WTC11 (cell line): ENCODE data around the gene TMED1. TPM values are rescaled to one million over a fixed set of nuclear protein-coding genes. Genes with fewer than 3 reads are reported as not detected.

Experiments used
- ATAC-seq: fragments of 200-7000 bp; cut with Tn5 transposase; 2 replicates; pipeline ENCODE4 v1.10.0; 2021; ENCODE audit warnings: mild to moderate bottlenecking, moderate library complexity
- CTCF ChIA-PET: fragments of 300-600 bp; sonication (Branson Sonifier 250); formaldehyde crosslinking; loops from one replicate; lab custom pipeline; 2021; ENCODE audit warnings: antibody characterized with exemption; lab: Charles Lee
- POLR2A ChIA-PET: fragments of 350-600 bp; sonication (Branson Sonifier 250); formaldehyde crosslinking; loops from one replicate; lab custom pipeline; 2021; ENCODE audit warnings: antibody characterized with exemption; lab: Charles Lee
- DNase-seq: peaks from one replicate; pipeline ENCODE4 v3.0.0; 2021; ENCODE audit warnings: low spot score
- H3K27ac Mint-ChIP-seq: 2 replicates; pipeline ENCODE4 v1.8.0; 2021; ENCODE audit warnings: mixed read lengths
- H3K27me3 Mint-ChIP-seq: 2 replicates; pipeline ENCODE4 v1.8.0; 2021; ENCODE audit warnings: low read depth, mild to moderate bottlenecking, moderate library complexity, mixed read lengths
- H3K36me3 Mint-ChIP-seq: 2 replicates; pipeline ENCODE4 v1.8.0; 2021; ENCODE audit warnings: mixed read lengths
- H3K4me1 Mint-ChIP-seq: 2 replicates; pipeline ENCODE4 v1.8.0; 2022; ENCODE audit warnings: mixed read lengths
- H3K4me3 Mint-ChIP-seq: 2 replicates; pipeline ENCODE4 v1.8.0; 2021; ENCODE audit warnings: mild to moderate bottlenecking, moderate library complexity, mixed read lengths
- H3K9me3 Mint-ChIP-seq: 2 replicates; pipeline ENCODE4 v1.8.0; 2021; ENCODE audit warnings: mixed read lengths
- CREM ChIP-seq: sonication (generic); formaldehyde crosslinking; IDR thresholded peaks from 2 replicates; pipeline ENCODE4 v1.8.1; 2022; ENCODE audit warnings: mild to moderate bottlenecking, missing genetic modification reagents, moderate library complexity
- ESRRA ChIP-seq: sonication (generic); formaldehyde crosslinking; IDR thresholded peaks from 2 replicates; pipeline ENCODE4 v1.8.1; 2022; ENCODE audit warnings: mild to moderate bottlenecking, missing genetic modification reagents, borderline replicate concordance
- FOXP1 ChIP-seq: sonication (generic); formaldehyde crosslinking; IDR thresholded peaks from 2 replicates; pipeline ENCODE4 v1.8.0; 2022; ENCODE audit warnings: missing genetic modification reagents, mild to moderate bottlenecking, moderate library complexity, borderline replicate concordance
- HMGA2 ChIP-seq: fragments of 250-450 bp; sonication (Bioruptor Pico); IDR thresholded peaks from 2 replicates; pipeline ENCODE4 v1.4.0; 2021; ENCODE audit warnings: mild to moderate bottlenecking, moderate library complexity
- ZNF263 ChIP-seq: sonication (generic); formaldehyde crosslinking; IDR thresholded peaks from 2 replicates; pipeline ENCODE4 v1.8.1; 2022; ENCODE audit warnings: low read depth, mild to moderate bottlenecking, moderate library complexity, missing genetic modification reagents
- total RNA-seq: library from RNA; stranded (reverse); gene quantifications from 3 replicates; pipeline ENCODE4 v1.2.3, GENCODE V29; 2021
- TF ChIP-seq, protein P1 (sequence below): sonication (generic); formaldehyde crosslinking; IDR thresholded peaks from 2 replicates; pipeline ENCODE4 v1.8.0; 2023; ENCODE audit warnings: missing genetic modification reagents, mild to moderate bottlenecking, borderline replicate concordance
- TF ChIP-seq, protein P2 (sequence below): fragments of 250-450 bp; sonication (Bioruptor Pico); IDR thresholded peaks from 2 replicates; pipeline ENCODE4 v1.9.0; 2021; ENCODE audit warnings: moderate library complexity, mild to moderate bottlenecking, inconsistent platforms, borderline replicate concordance
- TF ChIP-seq, protein P3 (sequence below): fragments of 250-450 bp; sonication (Bioruptor Pico); IDR thresholded peaks from 2 replicates; pipeline ENCODE4 v1.9.0; 2021; ENCODE audit warnings: mild to moderate bottlenecking
- TF ChIP-seq, protein P4 (sequence below): sonication (generic); formaldehyde crosslinking; IDR thresholded peaks from 2 replicates; pipeline ENCODE4 v1.8.0; 2023; ENCODE audit warnings: missing genetic modification reagents
- TF ChIP-seq, protein P5 (sequence below): sonication (generic); formaldehyde crosslinking; IDR thresholded peaks from 2 replicates; pipeline ENCODE4 v1.8.1; 2022; ENCODE audit warnings: mild to moderate bottlenecking, missing genetic modification reagents, moderate library complexity, borderline replicate concordance
- TF ChIP-seq, protein P6 (sequence below): sonication (generic); formaldehyde crosslinking; IDR thresholded peaks from 2 replicates; pipeline ENCODE4 v1.8.1; 2023; ENCODE audit warnings: mild to moderate bottlenecking, missing genetic modification reagents, moderate library complexity

TMED1 gene
- total RNA-seq, 1 experiment from 2014 or later: 28.5 TPM

DNA sequence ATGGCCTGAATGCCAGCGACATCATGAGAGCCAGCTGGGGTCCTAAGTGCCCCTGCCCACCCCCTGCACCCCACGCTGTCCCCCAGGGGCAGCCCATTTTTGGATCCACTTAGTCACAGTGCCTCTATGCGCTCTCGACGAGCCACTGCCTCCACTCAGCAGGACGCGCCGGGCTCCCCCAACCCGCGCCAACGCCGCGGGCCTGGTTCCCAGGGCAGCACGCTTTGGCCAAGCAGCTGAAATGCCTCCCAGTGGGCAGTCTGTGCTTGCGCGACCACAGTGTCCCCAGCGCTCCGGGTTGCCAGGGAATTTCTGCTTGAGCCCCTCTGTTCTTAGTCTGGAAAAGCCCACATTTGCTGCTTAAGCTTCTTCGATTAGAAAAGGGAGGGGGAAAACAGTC is 39.4 kb downstream of the TMED1 start:
- Mint-ChIP-seq H3K27me3 (no peaks in the 10 kb centered on the region), H3K4me3 (no peak overlapping the region), H3K36me3 (peaks cover 33% of the 10 kb centered on the region), H3K4me1 (no peaks in the 10 kb centered on the region), H3K27ac (no peak overlapping the region), H3K9me3 (no peaks in the 10 kb centered on the region)
- ChIA-PET CTCF (interaction anchor here (1.1 to 1.4 kb wide), 2 partner anchors 26 to 62 kb away, joined by 3 to 4 read pairs; no protein-coding TSS in a partner anchor), POLR2A (no interaction called here)
- no peak for DNase-seq
- peak; percentile 28; the same call in 1 of the 2 replicates for ATAC-seq
- TF ChIP-seq, protein P1, sequence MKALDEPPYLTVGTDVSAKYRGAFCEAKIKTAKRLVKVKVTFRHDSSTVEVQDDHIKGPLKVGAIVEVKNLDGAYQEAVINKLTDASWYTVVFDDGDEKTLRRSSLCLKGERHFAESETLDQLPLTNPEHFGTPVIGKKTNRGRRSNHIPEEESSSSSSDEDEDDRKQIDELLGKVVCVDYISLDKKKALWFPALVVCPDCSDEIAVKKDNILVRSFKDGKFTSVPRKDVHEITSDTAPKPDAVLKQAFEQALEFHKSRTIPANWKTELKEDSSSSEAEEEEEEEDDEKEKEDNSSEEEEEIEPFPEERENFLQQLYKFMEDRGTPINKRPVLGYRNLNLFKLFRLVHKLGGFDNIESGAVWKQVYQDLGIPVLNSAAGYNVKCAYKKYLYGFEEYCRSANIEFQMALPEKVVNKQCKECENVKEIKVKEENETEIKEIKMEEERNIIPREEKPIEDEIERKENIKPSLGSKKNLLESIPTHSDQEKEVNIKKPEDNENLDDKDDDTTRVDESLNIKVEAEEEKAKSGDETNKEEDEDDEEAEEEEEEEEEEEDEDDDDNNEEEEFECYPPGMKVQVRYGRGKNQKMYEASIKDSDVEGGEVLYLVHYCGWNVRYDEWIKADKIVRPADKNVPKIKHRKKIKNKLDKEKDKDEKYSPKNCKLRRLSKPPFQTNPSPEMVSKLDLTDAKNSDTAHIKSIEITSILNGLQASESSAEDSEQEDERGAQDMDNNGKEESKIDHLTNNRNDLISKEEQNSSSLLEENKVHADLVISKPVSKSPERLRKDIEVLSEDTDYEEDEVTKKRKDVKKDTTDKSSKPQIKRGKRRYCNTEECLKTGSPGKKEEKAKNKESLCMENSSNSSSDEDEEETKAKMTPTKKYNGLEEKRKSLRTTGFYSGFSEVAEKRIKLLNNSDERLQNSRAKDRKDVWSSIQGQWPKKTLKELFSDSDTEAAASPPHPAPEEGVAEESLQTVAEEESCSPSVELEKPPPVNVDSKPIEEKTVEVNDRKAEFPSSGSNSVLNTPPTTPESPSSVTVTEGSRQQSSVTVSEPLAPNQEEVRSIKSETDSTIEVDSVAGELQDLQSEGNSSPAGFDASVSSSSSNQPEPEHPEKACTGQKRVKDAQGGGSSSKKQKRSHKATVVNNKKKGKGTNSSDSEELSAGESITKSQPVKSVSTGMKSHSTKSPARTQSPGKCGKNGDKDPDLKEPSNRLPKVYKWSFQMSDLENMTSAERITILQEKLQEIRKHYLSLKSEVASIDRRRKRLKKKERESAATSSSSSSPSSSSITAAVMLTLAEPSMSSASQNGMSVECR (CRISPR knock-in tag): no peak
- no peak for TF ChIP-seq CREM (CRISPR knock-in tag)
- TF ChIP-seq, protein P2, sequence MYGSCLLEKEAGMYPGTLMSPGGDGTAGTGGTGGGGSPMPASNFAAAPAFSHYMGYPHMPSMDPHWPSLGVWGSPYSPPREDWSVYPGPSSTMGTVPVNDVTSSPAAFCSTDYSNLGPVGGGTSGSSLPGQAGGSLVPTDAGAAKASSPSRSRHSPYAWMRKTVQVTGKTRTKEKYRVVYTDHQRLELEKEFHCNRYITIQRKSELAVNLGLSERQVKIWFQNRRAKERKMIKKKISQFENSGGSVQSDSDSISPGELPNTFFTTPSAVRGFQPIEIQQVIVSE (CRISPR knock-in tag): no peak
- TF ChIP-seq, protein P3, sequence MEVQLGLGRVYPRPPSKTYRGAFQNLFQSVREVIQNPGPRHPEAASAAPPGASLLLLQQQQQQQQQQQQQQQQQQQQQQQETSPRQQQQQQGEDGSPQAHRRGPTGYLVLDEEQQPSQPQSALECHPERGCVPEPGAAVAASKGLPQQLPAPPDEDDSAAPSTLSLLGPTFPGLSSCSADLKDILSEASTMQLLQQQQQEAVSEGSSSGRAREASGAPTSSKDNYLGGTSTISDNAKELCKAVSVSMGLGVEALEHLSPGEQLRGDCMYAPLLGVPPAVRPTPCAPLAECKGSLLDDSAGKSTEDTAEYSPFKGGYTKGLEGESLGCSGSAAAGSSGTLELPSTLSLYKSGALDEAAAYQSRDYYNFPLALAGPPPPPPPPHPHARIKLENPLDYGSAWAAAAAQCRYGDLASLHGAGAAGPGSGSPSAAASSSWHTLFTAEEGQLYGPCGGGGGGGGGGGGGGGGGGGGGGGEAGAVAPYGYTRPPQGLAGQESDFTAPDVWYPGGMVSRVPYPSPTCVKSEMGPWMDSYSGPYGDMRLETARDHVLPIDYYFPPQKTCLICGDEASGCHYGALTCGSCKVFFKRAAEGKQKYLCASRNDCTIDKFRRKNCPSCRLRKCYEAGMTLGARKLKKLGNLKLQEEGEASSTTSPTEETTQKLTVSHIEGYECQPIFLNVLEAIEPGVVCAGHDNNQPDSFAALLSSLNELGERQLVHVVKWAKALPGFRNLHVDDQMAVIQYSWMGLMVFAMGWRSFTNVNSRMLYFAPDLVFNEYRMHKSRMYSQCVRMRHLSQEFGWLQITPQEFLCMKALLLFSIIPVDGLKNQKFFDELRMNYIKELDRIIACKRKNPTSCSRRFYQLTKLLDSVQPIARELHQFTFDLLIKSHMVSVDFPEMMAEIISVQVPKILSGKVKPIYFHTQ (CRISPR knock-in tag): no peak

DNA sequence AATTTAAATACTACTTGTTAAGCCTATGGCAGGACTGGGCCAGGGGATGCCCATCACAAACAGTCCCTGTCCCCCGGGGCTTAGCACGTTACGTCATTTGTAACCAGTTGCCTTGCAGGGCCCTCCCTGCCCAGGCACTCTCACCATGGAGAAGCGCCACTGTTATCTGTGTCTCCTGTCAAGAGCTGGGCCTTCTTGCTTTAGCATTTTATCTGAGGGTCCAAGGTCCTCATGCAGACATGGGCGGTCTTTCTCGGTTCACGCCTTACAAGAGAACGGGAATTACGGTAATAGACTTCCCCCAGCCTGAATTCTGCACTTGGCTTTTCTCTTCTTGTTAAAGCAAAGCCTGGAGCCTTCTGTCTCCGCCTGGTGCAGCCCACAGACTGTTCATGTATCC is 46.1 kb downstream of the TMED1 start:
- ATAC-seq: no peak
- no peaks in the 10 kb centered on the region for H3K4me1 Mint-ChIP-seq
- TF ChIP-seq ZNF263 (no peak), ESRRA (CRISPR knock-in tag) (no peak), FOXP1 (CRISPR knock-in tag) (no peak), HMGA2 (CRISPR knock-in tag) (no peak)
- TF ChIP-seq, protein P4, sequence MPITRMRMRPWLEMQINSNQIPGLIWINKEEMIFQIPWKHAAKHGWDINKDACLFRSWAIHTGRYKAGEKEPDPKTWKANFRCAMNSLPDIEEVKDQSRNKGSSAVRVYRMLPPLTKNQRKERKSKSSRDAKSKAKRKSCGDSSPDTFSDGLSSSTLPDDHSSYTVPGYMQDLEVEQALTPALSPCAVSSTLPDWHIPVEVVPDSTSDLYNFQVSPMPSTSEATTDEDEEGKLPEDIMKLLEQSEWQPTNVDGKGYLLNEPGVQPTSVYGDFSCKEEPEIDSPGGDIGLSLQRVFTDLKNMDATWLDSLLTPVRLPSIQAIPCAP (CRISPR knock-in tag): no peak
- TF ChIP-seq, protein P5, sequence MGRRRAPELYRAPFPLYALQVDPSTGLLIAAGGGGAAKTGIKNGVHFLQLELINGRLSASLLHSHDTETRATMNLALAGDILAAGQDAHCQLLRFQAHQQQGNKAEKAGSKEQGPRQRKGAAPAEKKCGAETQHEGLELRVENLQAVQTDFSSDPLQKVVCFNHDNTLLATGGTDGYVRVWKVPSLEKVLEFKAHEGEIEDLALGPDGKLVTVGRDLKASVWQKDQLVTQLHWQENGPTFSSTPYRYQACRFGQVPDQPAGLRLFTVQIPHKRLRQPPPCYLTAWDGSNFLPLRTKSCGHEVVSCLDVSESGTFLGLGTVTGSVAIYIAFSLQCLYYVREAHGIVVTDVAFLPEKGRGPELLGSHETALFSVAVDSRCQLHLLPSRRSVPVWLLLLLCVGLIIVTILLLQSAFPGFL (CRISPR knock-in tag): no peak
- TF ChIP-seq, protein P6, sequence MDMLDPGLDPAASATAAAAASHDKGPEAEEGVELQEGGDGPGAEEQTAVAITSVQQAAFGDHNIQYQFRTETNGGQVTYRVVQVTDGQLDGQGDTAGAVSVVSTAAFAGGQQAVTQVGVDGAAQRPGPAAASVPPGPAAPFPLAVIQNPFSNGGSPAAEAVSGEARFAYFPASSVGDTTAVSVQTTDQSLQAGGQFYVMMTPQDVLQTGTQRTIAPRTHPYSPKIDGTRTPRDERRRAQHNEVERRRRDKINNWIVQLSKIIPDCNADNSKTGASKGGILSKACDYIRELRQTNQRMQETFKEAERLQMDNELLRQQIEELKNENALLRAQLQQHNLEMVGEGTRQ: no peak
- POLR2A ChIA-PET: no interaction called here
- H3K36me3 Mint-ChIP-seq: peaks cover 41% of the 10 kb centered on the region
- no peak for DNase-seq
- no peaks in the 10 kb centered on the region for H3K27me3 Mint-ChIP-seq
- CTCF ChIA-PET: no interaction called here
- no peak overlapping the region for H3K4me3 Mint-ChIP-seq
- H3K9me3 Mint-ChIP-seq: no peaks in the 10 kb centered on the region
- no peak overlapping the region for H3K27ac Mint-ChIP-seq
